KOPT-K1 (cell line): ENCODE data around the gene SERPINB6.
A peak's percentile ranks its signal among the peaks of the same experiment; 100 is the strongest.
"Not testable (repeated sequence)": the region's sequence is repeated elsewhere in the genome, so short reads cannot be mapped to it uniquely, and the experiment has no call there.

ENCODE experiments used
- H3K27ac ChIP-seq: fragments of 200-600 bp; sonication (generic); 2 replicates; pipeline ENCODE4 v1.5.1; 2016; ENCODE audit warnings: antibody characterized with exemption, mild to moderate bottlenecking, low read depth, low read length; ENCODE audit not compliant: poor library complexity, severe bottlenecking
- H3K36me3 ChIP-seq: fragments of 200-600 bp; sonication (generic); 2 replicates; pipeline ENCODE4 v1.5.1; 2017; ENCODE audit warnings: antibody characterized with exemption, mild to moderate bottlenecking, low read length, moderate library complexity; ENCODE audit not compliant: insufficient read depth
- H3K9me3 ChIP-seq: fragments of 200-600 bp; sonication (generic); 2 replicates; pipeline ENCODE4 v1.5.1; 2017; ENCODE audit warnings: antibody characterized with exemption, low read length, mild to moderate bottlenecking; ENCODE audit not compliant: insufficient read depth, poor library complexity, severe bottlenecking

SERPINB6 gene

GRCh38 chr6:3006476-3006875 lies 35.1 kb upstream of the SERPINB6 start:
- Histone ChIP-seq H3K27ac (no peak overlapping the region), H3K9me3 (peaks cover 15% of the 10 kb centered on the region), H3K36me3 (peaks cover 46% of the 10 kb centered on the region)

- Histone ChIP-seq H3K27ac (no peak overlapping the region), H3K36me3 (peaks cover 40% of the 10 kb centered on the region), H3K9me3 (peaks cover 9% of the 10 kb centered on the region)
Measured at GRCh38 chr6:3005874-3006273, 34.5 kb upstream of the SERPINB6 start.

GRCh38 chr6:3005077-3005476 lies 33.7 kb upstream of the SERPINB6 start:
- no peak overlapping the region for H3K27ac ChIP-seq
- peaks cover 32% of the 10 kb centered on the region for H3K36me3 ChIP-seq
- H3K9me3 ChIP-seq = peaks cover 1% of the 10 kb centered on the region

- H3K27ac ChIP-seq, H3K9me3 ChIP-seq: not testable (repeated sequence)
- H3K36me3 ChIP-seq = peaks cover 28% of the 10 kb centered on the region; the same call in 1 of the 2 replicates
Measured at GRCh38 chr6:3003226-3003625, 31.9 kb upstream of the SERPINB6 start.

- no peaks in the 10 kb centered on the region for H3K9me3 ChIP-seq
- peaks cover 15% of the 10 kb centered on the region; the same call in 1 of the 2 replicates for H3K36me3 ChIP-seq
- no peak overlapping the region for H3K27ac ChIP-seq
Measured at GRCh38 chr6:3001773-3002293, 30.5 kb upstream of the SERPINB6 start.

- Histone ChIP-seq H3K9me3 (no peaks in the 10 kb centered on the region), H3K27ac (no peak overlapping the region), H3K36me3 (peaks cover 10% of the 10 kb centered on the region; the same call in 1 of the 2 replicates)
Measured at GRCh38 chr6:3001146-3001772, 29.9 kb upstream of the SERPINB6 start.

- peak within 1 kb of the TSS; percentile 82 for H3K27ac ChIP-seq
- peaks cover 5% of the 10 kb centered on the region; the same call in 1 of the 2 replicates for H3K36me3 ChIP-seq
- H3K9me3 ChIP-seq = no peaks in the 10 kb centered on the region
Measured at GRCh38 chr6:2999618-3000557, 28.5 kb upstream of the SERPINB6 start, which contains the start of gene NQO2. TSS of gene NQO2 (plus strand) at chr6:2999894. CDS start at chr6:3006553, 6,659 bp downstream.

GRCh38 chr6:2998998-2999617 lies 27.7 kb upstream of the SERPINB6 start:
- Histone ChIP-seq H3K27ac (peak overlapping the region; percentile 54), H3K9me3 (no peaks in the 10 kb centered on the region), H3K36me3 (no peaks in the 10 kb centered on the region)

- H3K36me3 ChIP-seq, H3K9me3 ChIP-seq: not testable (repeated sequence)
- peak overlapping the region; percentile 54 for H3K27ac ChIP-seq
Measured at GRCh38 chr6:2998249-2998997, 27.1 kb upstream of the SERPINB6 start.

- no peak overlapping the region for H3K27ac ChIP-seq
- H3K9me3 ChIP-seq = no peaks in the 10 kb centered on the region
- H3K36me3 ChIP-seq = no peaks in the 10 kb centered on the region
Measured at GRCh38 chr6:2993755-2994317, 22.5 kb upstream of the SERPINB6 start.

- Histone ChIP-seq H3K27ac (no peak overlapping the region), H3K9me3 (no peaks in the 10 kb centered on the region), H3K36me3 (no peaks in the 10 kb centered on the region)
Measured at GRCh38 chr6:2992330-2992979, 21.1 kb upstream of the SERPINB6 start.

GRCh38 chr6:2990932-2991506 lies 19.7 kb upstream of the SERPINB6 start:
- Histone ChIP-seq H3K9me3 (no peaks in the 10 kb centered on the region), H3K36me3 (no peaks in the 10 kb centered on the region), H3K27ac (no peak overlapping the region)

GRCh38 chr6:2990248-2990931 lies 19.0 kb upstream of the SERPINB6 start:
- Histone ChIP-seq H3K36me3 (no peaks in the 10 kb centered on the region), H3K27ac (peak overlapping the region; percentile 87), H3K9me3 (no peaks in the 10 kb centered on the region)
